ENCODE data around the gene RND3. TPM values are rescaled to one million over a fixed set of nuclear protein-coding genes. Genes with fewer than 3 reads are reported as not detected.

RND3 gene
- total RNA-seq, 2 experiments from 2014 or later = not detected

DNA sequence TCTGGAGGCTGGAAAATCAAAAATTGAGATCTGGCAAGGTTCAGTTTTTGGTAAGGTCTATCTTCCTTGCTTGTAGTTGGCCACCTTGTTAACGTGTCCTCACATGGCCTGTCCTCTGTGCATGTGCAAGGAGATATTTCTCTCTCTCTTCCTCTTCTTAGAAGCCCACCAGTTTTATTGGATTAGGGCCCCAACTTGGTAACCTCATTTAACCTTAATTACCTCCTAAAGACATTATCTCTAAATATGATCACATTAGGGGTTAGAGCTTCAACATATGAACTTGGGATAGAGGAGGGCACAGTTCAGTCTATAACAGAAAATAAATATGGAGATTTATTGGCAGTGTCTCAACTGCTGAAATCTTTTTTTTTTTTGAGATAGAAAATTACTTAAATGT lies 19.6 kb upstream of the RND3 start:
- no peak for ATAC-seq (ENCODE audit: poor library complexity)
- Mint-ChIP-seq H3K27ac (no peak overlapping the region), H3K4me3 (no peak overlapping the region), H3K36me3 (ENCODE audit: low read depth) (no peaks in the 10 kb centered on the region), H3K27me3 (no peaks in the 10 kb centered on the region), H3K4me1 (ENCODE audit: low read depth) (no peaks in the 10 kb centered on the region), H3K9me3 (no peaks in the 10 kb centered on the region)
- H3K27ac ChIP-seq (ENCODE audit: low read depth in 1 of 2, low read length in 2 of 2) = no peak overlapping the region
- H3K27me3 ChIP-seq (ENCODE audit: control insufficient read depth in 1 of 2, insufficient read depth in 2 of 2, low read length in 2 of 2) = no peaks in the 10 kb centered on the region
- intact Hi-C loops (cut with DNase I, micrococcal nuclease) = no loop called here
- no peaks in the 10 kb centered on the region for H3K9me3 ChIP-seq (ENCODE audit: control insufficient read depth in 1 of 2, insufficient read depth in 1 of 2, low read length in 2 of 2)
- TF ChIP-seq, protein P1, sequence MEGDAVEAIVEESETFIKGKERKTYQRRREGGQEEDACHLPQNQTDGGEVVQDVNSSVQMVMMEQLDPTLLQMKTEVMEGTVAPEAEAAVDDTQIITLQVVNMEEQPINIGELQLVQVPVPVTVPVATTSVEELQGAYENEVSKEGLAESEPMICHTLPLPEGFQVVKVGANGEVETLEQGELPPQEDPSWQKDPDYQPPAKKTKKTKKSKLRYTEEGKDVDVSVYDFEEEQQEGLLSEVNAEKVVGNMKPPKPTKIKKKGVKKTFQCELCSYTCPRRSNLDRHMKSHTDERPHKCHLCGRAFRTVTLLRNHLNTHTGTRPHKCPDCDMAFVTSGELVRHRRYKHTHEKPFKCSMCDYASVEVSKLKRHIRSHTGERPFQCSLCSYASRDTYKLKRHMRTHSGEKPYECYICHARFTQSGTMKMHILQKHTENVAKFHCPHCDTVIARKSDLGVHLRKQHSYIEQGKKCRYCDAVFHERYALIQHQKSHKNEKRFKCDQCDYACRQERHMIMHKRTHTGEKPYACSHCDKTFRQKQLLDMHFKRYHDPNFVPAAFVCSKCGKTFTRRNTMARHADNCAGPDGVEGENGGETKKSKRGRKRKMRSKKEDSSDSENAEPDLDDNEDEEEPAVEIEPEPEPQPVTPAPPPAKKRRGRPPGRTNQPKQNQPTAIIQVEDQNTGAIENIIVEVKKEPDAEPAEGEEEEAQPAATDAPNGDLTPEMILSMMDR (IDR thresholded peaks at IDR 0.05) = no peak
- H3K4me1 ChIP-seq (ENCODE audit: insufficient read depth, low read length) = no peaks in the 10 kb centered on the region
- DNase-seq = no peak
- ChIA-PET CTCF (no interaction called here), POLR2A (no interaction called here)
- no peaks in the 10 kb centered on the region for H3K36me3 ChIP-seq (ENCODE audit: insufficient read depth, low read length)
- H3K4me3 ChIP-seq (ENCODE audit: low read length) = no peak overlapping the region

DNA sequence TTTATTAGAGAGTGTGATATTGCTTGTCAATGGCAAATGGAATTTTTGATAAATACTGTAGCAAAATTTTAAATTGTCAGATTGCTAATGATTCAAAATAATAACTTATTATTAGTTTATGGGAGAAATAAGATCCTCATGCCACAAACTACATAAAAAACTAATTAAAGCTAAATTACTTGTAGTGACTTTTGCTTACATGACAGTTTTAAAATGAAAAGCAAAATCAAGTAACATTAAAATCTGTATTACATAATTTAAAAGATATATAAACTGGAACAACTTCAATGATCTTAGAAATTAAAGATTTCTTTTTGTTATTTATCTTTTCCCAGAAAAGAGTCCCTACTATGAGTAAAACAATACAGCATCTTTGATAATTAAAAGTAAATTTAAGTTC lies 17.7 kb upstream of the RND3 start:
- Mint-ChIP-seq H3K9me3 (no peaks in the 10 kb centered on the region), H3K36me3 (ENCODE audit: low read depth) (no peaks in the 10 kb centered on the region), H3K4me1 (ENCODE audit: low read depth) (no peaks in the 10 kb centered on the region), H3K4me3 (no peak overlapping the region), H3K27me3 (no peaks in the 10 kb centered on the region), H3K27ac (no peak overlapping the region)
- TF ChIP-seq, protein P1 (IDR thresholded peaks at IDR 0.05) = no peak
- no peaks in the 10 kb centered on the region for H3K27me3 ChIP-seq (ENCODE audit: control insufficient read depth in 1 of 2, insufficient read depth in 2 of 2, low read length in 2 of 2)
- DNase-seq (no peak), ATAC-seq (ENCODE audit: poor library complexity) (no peak)
- no peak overlapping the region for H3K27ac ChIP-seq (ENCODE audit: low read depth in 1 of 2, low read length in 2 of 2)
- no peak overlapping the region for H3K4me3 ChIP-seq (ENCODE audit: low read length)
- intact Hi-C loops (cut with DNase I, micrococcal nuclease) = no loop called here
- ChIA-PET POLR2A (no interaction called here), CTCF (no interaction called here)
- no peaks in the 10 kb centered on the region for H3K4me1 ChIP-seq (ENCODE audit: insufficient read depth, low read length)
- H3K36me3 ChIP-seq (ENCODE audit: insufficient read depth, low read length) = no peaks in the 10 kb centered on the region
- H3K9me3 ChIP-seq (ENCODE audit: control insufficient read depth in 1 of 2, insufficient read depth in 1 of 2, low read length in 2 of 2) = no peaks in the 10 kb centered on the region

DNA sequence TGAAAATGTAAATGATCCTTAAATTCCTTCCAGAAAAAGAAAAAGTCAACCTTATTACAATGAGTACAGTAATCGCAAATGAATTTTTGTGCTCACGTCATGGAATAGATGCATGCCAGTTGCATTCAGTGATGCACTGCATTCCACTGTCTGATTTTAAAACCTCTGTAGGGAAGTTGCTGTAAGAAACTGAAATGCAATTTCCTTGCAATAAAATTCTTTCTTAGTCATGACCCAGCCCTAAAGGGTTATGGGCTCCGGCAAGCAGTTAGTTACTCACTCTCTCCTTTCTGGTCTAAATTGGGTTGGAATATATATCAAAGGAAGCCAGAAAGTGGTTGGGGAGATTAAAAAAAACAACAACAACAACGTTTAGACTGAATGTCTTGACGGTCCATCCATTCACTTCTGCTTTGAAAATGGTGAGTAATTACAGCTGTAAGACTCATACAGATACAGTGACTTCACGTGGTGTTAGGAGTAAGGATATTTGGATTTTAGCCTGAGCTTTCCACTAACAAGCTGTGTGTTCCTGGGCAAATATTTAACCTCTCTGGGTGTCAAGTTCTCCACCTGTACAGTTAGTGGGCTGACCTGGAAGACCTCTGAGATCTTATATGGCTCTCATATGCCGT lies 8.6 kb upstream of the RND3 start:
- H3K36me3 ChIP-seq (ENCODE audit: insufficient read depth, low read length) = no peaks in the 10 kb centered on the region
- Mint-ChIP-seq H3K9me3 (no peaks in the 10 kb centered on the region), H3K27me3 (peaks cover 3% of the 10 kb centered on the region), H3K27ac (no peak overlapping the region), H3K36me3 (ENCODE audit: low read depth) (no peaks in the 10 kb centered on the region), H3K4me1 (ENCODE audit: low read depth) (no peaks in the 10 kb centered on the region), H3K4me3 (no peak overlapping the region)
- peaks cover 0 to 6% of the 10 kb centered on the region in 2 experiments for H3K9me3 ChIP-seq (ENCODE audit: control insufficient read depth in 1 of 2, insufficient read depth in 1 of 2, low read length in 2 of 2)
- intact Hi-C loops (cut with DNase I, micrococcal nuclease) = loop anchor here in 1 of 2 experiments (10.0 kb wide), 1 partner anchor 901 kb away; no protein-coding TSS in a partner anchor
- no peak overlapping the region for H3K27ac ChIP-seq (ENCODE audit: low read depth in 1 of 2, low read length in 2 of 2)
- H3K27me3 ChIP-seq (ENCODE audit: control insufficient read depth in 1 of 2, insufficient read depth in 2 of 2, low read length in 2 of 2) = no peaks in the 10 kb centered on the region
- no peak for DNase-seq
- no peaks in the 10 kb centered on the region for H3K4me1 ChIP-seq (ENCODE audit: insufficient read depth, low read length)
- CTCF ChIA-PET = no interaction called here
- POLR2A ChIA-PET = no interaction called here
- TF ChIP-seq, protein P1 (IDR thresholded peaks at IDR 0.05) = no peak
- no peak for ATAC-seq (ENCODE audit: poor library complexity)
- H3K4me3 ChIP-seq (ENCODE audit: low read length) = no peak overlapping the region
